K562 (cell line): ENCODE results near the gene STON2. TPM values are rescaled to one million over a fixed set of nuclear protein-coding genes. Genes with fewer than 3 reads are reported as not detected.

Source experiments
- ATF7 ChIP-seq: fragments of 450-650 bp; IDR thresholded peaks from 2 replicates; pipeline ENCODE4 v1.7.1; 2014; ENCODE audit warnings: mild to moderate bottlenecking, moderate library complexity
- CBX5 ChIP-seq: IDR thresholded peaks from 2 replicates; pipeline ENCODE4 v1.6.1; 2014; ENCODE audit warnings: low read depth, borderline replicate concordance
- EP400 ChIP-seq: fragments of 450-650 bp; IDR thresholded peaks from 2 replicates; pipeline ENCODE4 v1.6.1; 2017; ENCODE audit warnings: antibody characterized with exemption, mild to moderate bottlenecking, moderate library complexity
- ETS1 ChIP-seq: conservative IDR thresholded peaks from 2 replicates; pipeline ENCODE4 v1.6.1; 2011; ENCODE audit warnings: low read depth, mild to moderate bottlenecking, low read length; ENCODE audit not compliant: control insufficient read depth
- FIP1L1 ChIP-seq: fragments of 200-400 bp; formaldehyde crosslinking; IDR thresholded peaks from 2 replicates; pipeline ENCODE4 v1.6.1; 2018; ENCODE audit warnings: mild to moderate bottlenecking, low read depth, low read length; ENCODE audit not compliant: poor library complexity, severe bottlenecking
- HCFC1 ChIP-seq: IDR thresholded peaks from 2 replicates; pipeline ENCODE4 v1.6.1; 2012; ENCODE audit warnings: low read depth, low read length, improper control_type of control experiment
- HMG20B ChIP-seq: fragments of 250-450 bp; sonication (Bioruptor Pico); IDR thresholded peaks from 2 replicates; pipeline ENCODE4 v1.5.0; 2021; ENCODE audit warnings: mild to moderate bottlenecking
- MBD2 ChIP-seq: sonication (generic); IDR thresholded peaks from 2 replicates; pipeline ENCODE4 v1.6.1; 2016; ENCODE audit warnings: low read depth, borderline replicate concordance
- MTA1 ChIP-seq: fragments of 450-650 bp; IDR thresholded peaks from 2 replicates; pipeline ENCODE4 v1.6.1; 2017; ENCODE audit warnings: borderline replicate concordance
- NR2C1 ChIP-seq, 2 experiments: fragments of 450-650 bp; IDR thresholded peaks; 2 replicates each; pipeline ENCODE4 v1.6.1; 2017; ENCODE audit warnings: mild to moderate bottlenecking in 2 of 2, antibody characterized with exemption in 1 of 2, inconsistent platforms in 1 of 2, missing compliant biosample characterization in 1 of 2, missing genetic modification characterization in 1 of 2
- OTX1 ChIP-seq: fragments of 450-650 bp; formaldehyde crosslinking; IDR thresholded peaks from 2 replicates; pipeline ENCODE4 v1.4.0; 2022; ENCODE audit warnings: mild to moderate bottlenecking
- PTBP1 ChIP-seq: fragments of 200-400 bp; formaldehyde crosslinking; IDR thresholded peaks from 2 replicates; pipeline ENCODE4 v1.6.1; 2017; ENCODE audit warnings: low read depth, low read length
- SMAD4 ChIP-seq: fragments of 250-450 bp; sonication (Bioruptor Pico); conservative IDR thresholded peaks from 2 replicates; pipeline ENCODE4 v1.8.0; 2021; ENCODE audit warnings: inconsistent platforms, mild to moderate bottlenecking, moderate library complexity
- TEAD2 ChIP-seq: fragments of 450-650 bp; IDR thresholded peaks from 2 replicates; pipeline ENCODE4 v1.6.1; 2016; ENCODE audit warnings: missing genetic modification characterization, control low read depth, missing compliant biosample characterization
- TFAP4 ChIP-seq: sonication (generic); formaldehyde crosslinking; IDR thresholded peaks from 2 replicates; pipeline ENCODE4 v1.8.0; 2022; ENCODE audit warnings: missing genetic modification reagents, mild to moderate bottlenecking, moderate library complexity, borderline replicate concordance
- VEZF1 ChIP-seq: fragments of 200-800 bp; sonication (Bioruptor generic); IDR thresholded peaks from 2 replicates; pipeline ENCODE4 v1.6.1; 2017; ENCODE audit warnings: missing genetic modification characterization, missing compliant biosample characterization
- ZNF133 ChIP-seq: fragments of 250-450 bp; sonication (Bioruptor Pico); IDR thresholded peaks from 2 replicates; pipeline ENCODE4 v1.4.0; 2020; ENCODE audit warnings: mild to moderate bottlenecking
- ZNF324 ChIP-seq: fragments of 250-450 bp; sonication (Bioruptor Pico); IDR thresholded peaks from 2 replicates; pipeline ENCODE4 v1.4.0; 2020; ENCODE audit warnings: mild to moderate bottlenecking
- ZNF445 ChIP-seq: fragments of 250-450 bp; sonication (Bioruptor Pico); IDR thresholded peaks from 2 replicates; pipeline ENCODE4 v1.4.0; 2020; ENCODE audit warnings: low read depth, mild to moderate bottlenecking, moderate library complexity
- ZNF717 ChIP-seq: fragments of 250-450 bp; sonication (Bioruptor Pico); IDR thresholded peaks from 2 replicates; pipeline ENCODE4 v1.5.0; 2021
- ZZZ3 ChIP-seq: fragments of 450-650 bp; IDR thresholded peaks from 2 replicates; pipeline ENCODE4 v1.6.1; 2016; ENCODE audit warnings: antibody characterized with exemption, mild to moderate bottlenecking, moderate library complexity
- polyA plus RNA-seq, 8 experiments: library from polyadenylated mRNA; depleted of rRNA in 4 of 8; stranded (reverse) in 5 of 8; unstranded in 3 of 8; fragments of >200 nt; fragmentation: Nextera tagmentation in 2 of 8; fragmentation: Illumina TruSeq in 1 of 8; extraction: Ambion mirVana in 2 of 8; extraction: Trizol in 1 of 8; gene quantifications; 2 replicates each; pipeline versions ENCODE4 v1.2.1 to v1.2.3, GENCODE V29; 2011 to 2014; ENCODE audit warnings: inconsistent platforms in 1 of 8, missing spikeins in 1 of 8
- total RNA-seq, 7 experiments: library from RNA; depleted of rRNA in 6 of 7; stranded (reverse); fragments of >200 nt in 6 of 7; fragmentation: Illumina TruSeq in 2 of 7; extraction: Trizol in 2 of 7; gene quantifications; 2 replicates each; pipeline versions ENCODE4 v1.2.1 to v1.2.3, GENCODE V29; 2011 to 2021; ENCODE audit warnings: low replicate concordance in 1 of 7
- TF ChIP-seq, protein P1 (sequence below): fragments of 250-450 bp; sonication (Bioruptor Pico); IDR thresholded peaks from 2 replicates; pipeline ENCODE4 v1.5.0; 2020; ENCODE audit warnings: mild to moderate bottlenecking, borderline replicate concordance
- TF ChIP-seq, protein P2 (sequence below): fragments of 450-650 bp; IDR thresholded peaks from 2 replicates; pipeline ENCODE4 v1.6.1; 2016; ENCODE audit warnings: mild to moderate bottlenecking

Gene STON2
- total and polyA plus RNA-seq, 9 of the 15 experiments (the other 6 are each of a cell fraction or from before 2014, with no cell fraction given), result 7.8 to 99.3 (median 53.5) TPM

DNA sequence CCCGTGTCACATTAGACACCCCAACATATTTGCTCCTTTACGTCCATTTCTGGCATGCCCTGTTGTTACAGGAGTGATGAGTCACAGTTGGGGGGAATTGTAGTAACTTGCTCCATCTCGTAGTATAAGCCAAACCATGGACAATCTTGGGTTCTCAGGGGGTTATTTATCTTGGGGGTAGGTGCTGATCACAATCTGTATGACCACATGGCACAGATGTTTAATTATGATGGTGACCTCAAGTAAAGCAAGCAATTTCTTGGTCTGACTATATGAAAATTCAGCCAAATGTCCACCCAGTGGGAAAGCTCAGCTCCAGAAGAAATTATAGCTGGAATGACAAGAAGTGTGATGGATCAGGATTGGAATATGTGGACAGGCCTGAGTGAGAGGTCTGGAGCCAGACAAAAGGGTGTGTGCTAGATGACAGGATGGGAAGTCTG is 32.1 kb upstream of the STON2 start (continued):
- TF ChIP-seq TFAP4, result no peak
- no peak for TF ChIP-seq ETS1
- no peak for TF ChIP-seq ZNF133 (CRISPR knock-in tag)
- no peak for TF ChIP-seq TEAD2
- no peak for TF ChIP-seq HMG20B (CRISPR knock-in tag)
- no peak for TF ChIP-seq FIP1L1
- TF ChIP-seq MTA1, result no peak
- no peak for TF ChIP-seq PTBP1
- no peak for TF ChIP-seq MBD2
- peak; percentile 20; the same call in 1 of the 2 replicates for TF ChIP-seq SMAD4 (CRISPR knock-in tag)
- TF ChIP-seq HCFC1, result no peak
- TF ChIP-seq, protein P1, sequence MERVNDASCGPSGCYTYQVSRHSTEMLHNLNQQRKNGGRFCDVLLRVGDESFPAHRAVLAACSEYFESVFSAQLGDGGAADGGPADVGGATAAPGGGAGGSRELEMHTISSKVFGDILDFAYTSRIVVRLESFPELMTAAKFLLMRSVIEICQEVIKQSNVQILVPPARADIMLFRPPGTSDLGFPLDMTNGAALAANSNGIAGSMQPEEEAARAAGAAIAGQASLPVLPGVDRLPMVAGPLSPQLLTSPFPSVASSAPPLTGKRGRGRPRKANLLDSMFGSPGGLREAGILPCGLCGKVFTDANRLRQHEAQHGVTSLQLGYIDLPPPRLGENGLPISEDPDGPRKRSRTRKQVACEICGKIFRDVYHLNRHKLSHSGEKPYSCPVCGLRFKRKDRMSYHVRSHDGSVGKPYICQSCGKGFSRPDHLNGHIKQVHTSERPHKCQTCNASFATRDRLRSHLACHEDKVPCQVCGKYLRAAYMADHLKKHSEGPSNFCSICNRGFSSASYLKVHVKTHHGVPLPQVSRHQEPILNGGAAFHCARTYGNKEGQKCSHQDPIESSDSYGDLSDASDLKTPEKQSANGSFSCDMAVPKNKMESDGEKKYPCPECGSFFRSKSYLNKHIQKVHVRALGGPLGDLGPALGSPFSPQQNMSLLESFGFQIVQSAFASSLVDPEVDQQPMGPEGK, result no peak
- no peak for TF ChIP-seq ZNF717 (CRISPR knock-in tag)
- TF ChIP-seq EP400, result no peak
- no peak for TF ChIP-seq VEZF1 (CRISPR knock-in tag)
- TF ChIP-seq NR2C1 (IDR thresholded peaks at IDR 0.05), result no peak
- TF ChIP-seq NR2C1 (tag; IDR thresholded peaks at IDR 0.05), result no peak
- no peak for TF ChIP-seq ZZZ3
- no peak for TF ChIP-seq OTX1 (CRISPR knock-in tag)
- TF ChIP-seq ATF7, result no peak
- TF ChIP-seq CBX5, result no peak
- TF ChIP-seq ZNF324 (CRISPR knock-in tag), result no peak
- TF ChIP-seq, protein P2, sequence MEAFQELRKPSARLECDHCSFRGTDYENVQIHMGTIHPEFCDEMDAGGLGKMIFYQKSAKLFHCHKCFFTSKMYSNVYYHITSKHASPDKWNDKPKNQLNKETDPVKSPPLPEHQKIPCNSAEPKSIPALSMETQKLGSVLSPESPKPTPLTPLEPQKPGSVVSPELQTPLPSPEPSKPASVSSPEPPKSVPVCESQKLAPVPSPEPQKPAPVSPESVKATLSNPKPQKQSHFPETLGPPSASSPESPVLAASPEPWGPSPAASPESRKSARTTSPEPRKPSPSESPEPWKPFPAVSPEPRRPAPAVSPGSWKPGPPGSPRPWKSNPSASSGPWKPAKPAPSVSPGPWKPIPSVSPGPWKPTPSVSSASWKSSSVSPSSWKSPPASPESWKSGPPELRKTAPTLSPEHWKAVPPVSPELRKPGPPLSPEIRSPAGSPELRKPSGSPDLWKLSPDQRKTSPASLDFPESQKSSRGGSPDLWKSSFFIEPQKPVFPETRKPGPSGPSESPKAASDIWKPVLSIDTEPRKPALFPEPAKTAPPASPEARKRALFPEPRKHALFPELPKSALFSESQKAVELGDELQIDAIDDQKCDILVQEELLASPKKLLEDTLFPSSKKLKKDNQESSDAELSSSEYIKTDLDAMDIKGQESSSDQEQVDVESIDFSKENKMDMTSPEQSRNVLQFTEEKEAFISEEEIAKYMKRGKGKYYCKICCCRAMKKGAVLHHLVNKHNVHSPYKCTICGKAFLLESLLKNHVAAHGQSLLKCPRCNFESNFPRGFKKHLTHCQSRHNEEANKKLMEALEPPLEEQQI, result no peak
- TF ChIP-seq ZNF445 (CRISPR knock-in tag), result no peak
